Stimulated activated CD8-positive, alpha-beta memory T cell treated with anti-CD3 and anti-CD28 coated beads, Interleukin-15, amount 100 ng/mL, for 48 hours (primary cell): ENCODE results near the gene FAM234B.

Experiments
- DNase-seq, 2 donors: peaks; one replicate each; pipeline ENCODE4 v3.0.0-alpha.2; 2020; ENCODE audit warnings: low read depth in 2 of 2

The FAM234B gene, protein sequence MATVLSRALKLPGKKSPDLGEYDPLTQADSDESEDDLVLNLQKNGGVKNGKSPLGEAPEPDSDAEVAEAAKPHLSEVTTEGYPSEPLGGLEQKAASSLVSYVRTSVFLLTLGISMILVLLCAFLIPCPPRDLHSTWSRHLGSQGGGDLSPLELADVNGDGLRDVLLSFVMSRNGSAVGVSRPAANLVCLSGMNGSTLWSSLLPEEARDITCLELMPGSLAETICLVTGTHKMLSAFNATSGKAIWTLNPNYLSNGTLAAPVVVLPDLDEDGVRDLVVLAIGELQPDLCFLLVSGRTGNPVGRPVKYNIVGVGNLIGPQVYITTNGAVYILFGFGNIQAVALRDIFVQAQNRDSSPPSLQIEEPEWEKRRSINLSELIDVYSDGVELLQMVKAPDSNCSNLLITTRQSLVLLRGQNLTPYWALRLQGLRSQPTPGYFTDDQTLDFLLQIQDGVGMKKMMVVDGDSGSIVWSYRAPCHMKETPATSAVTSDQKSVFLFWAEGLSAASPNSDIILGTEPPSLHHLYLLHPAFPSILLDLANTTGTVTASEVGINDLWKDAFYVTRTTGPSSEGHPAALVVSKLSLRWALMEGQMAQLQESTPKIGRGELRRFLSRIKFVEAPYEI

DNA sequence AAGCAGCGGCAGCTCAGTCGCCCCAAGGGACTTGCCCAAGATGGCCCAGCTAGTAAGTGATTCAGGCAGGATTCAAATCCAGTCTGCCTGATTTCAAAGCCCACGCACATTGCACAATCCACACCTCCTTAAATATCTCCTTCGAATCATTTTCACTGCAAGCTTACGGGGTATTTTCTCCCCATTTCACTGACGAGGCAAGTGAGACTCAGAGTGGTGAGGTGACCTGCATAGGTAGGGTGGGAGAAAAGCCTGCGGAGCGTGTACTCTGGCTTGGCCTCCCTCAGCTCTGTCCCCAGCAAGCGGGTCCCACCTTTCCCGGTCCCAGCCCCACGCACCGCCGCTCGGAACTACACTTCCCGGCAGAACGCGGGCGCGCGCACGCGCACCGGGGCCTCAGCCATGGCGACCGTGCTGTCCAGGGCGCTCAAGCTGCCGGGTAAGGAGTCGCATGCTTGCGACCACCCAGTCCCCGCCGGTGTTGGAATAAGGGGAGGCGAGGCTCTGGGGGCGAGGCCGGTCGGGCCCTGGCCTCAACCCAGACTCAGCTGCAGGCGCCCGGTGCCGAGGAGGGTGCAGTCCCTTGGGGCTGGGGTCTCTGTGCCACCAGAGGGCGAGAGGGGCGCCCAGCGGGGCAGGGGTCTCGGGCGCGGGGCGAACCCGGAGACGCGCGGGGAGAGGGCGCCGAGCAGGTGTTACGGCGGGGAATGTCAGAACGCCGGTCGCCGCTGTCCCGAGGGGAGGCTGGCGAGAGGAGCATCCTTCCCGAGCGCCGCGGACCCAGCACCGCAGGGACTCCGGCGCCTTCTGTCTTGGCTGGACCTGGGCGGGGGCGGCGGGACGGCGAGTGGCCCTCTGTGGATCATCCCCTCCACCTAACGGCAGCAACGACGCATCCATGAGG lies at the start of gene FAM234B:
TSS of gene FAM234B (plus strand) at position 380 of the 904 bp plus-strand sequence. CDS start at position 403, 23 bp downstream.
- peak; percentile 60 to 66 for DNase-seq

DNA sequence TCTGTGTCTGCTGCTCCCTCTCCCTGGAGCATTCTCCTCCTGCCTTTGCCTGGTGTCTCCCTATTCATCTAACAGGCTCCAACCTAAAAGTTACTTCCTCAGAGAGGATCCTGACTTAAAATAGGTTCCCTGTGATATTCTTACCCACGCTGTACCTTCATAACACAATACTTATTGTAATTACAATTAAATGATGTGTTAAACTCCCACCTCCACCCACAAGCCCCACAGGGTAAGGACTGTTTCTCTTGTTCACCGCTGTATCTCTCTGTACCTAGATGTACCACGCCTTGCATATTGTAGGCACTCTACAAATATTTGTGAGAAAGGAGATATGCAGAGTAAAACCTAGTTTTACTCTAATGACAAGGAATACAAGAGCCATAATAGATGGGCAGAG lies 49.1 kb upstream of the FAM234B start:
- DNase-seq: no peak

DNA sequence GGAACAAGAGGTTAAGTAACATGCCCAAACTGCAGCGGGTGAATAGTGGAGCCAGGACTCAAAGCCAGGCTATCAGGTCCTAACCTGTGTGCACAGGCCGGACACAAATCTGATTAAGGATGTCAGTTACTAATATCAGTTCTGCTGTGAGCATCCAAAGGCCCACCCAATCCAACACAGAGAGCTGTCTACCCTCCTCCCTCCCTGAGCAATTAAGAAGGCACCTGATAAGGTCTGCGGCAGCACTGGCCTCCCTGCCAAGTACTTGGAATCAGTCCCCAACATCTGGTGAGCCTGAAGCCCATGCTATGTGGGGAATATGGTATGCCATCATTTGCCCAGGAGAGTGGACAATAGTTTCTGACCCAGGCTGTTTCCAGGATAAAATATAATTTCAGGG lies 48.0 kb upstream of the FAM234B start:
- DNase-seq: no peak

DNA sequence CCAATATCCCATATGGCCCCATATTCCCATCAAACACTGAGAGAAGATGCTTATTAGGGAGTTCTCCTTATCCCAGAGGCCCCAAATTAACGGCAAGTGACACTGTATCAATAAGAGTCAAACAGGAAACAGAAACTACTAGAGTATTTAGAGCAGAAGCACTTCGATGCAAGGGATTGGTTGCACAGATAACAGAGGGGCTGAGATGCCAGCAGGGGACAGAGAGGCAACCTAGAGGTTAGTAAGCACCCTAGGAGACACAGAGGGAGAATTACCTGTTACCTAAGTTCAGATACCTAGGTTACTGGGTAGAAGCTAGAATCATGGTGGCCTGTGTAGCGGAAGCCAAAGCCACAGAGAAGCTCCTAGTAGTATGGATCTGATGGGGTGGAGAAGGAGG lies 47.0 kb upstream of the FAM234B start:
- no peak for DNase-seq

DNA sequence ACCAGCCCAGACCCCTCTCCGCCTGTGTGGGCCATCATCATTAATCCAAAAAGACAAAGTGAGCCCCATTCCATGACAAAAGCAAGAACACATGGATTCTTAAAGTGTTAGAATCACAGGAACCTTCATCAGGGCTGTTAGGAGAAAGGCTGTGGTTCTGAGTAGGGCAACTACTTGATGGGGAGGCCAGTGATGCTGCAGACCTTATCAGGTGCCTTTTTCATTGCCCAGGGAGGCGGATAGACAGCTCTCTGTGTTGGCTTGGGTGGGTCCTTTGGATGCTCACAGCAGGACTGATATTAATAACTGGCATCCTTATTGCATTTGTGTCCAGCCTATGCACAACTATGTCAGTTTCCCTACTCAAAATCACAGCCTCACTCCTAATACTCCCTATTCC lies 46.4 kb upstream of the FAM234B start:
- no peak for DNase-seq

DNA sequence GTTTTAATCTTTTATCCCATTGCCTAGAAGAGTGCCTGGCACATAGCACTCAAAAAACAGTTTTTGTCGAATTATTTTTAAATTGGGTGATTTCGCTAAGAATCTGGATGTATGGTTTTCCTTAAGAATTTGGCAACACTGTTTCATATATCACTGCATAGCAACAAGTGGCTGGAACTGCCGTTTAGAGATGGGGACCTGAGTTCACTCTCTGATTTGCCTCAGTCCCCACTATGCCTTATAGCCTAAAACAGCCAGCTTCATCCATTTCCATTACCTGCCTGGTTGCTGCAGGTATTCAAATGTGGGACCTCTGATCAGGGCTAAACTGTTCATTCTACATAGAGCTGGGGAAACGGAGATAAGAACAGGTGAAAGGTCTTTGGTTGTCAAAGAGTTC lies 45.9 kb upstream of the FAM234B start:
- no peak for DNase-seq

DNA sequence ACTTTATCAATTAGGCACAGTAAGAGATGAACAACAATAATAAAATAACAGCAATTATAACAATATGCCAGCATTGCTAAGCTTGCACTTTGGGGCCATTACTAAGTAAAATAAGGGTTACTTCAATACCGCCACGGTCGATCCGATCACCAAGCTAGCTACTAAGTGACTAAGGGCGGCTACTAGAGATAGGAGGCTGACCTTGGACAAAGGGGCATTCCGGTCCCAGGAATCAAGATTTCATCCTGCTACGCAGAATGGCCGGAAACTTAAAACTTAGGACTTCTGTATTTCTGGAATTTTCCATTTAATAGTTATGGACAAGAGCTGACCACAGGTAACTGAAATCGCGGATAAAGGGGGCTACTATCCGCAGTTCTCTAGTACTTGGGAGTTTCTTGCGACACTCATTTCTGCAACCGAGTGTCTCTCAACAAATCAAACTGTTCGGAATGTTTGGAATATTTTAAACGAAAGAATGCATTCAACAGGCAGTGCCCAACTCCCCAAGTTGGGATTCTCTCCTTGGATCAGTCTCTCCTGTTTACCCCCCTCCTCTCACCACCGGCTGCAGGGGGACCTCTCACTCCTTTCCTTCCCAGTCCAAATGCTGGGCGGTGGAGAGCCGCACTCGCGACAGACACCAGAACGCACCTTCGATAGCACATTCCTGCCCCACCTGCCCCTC lies 44.8 kb upstream of the FAM234B start:
- no peak for DNase-seq

DNA sequence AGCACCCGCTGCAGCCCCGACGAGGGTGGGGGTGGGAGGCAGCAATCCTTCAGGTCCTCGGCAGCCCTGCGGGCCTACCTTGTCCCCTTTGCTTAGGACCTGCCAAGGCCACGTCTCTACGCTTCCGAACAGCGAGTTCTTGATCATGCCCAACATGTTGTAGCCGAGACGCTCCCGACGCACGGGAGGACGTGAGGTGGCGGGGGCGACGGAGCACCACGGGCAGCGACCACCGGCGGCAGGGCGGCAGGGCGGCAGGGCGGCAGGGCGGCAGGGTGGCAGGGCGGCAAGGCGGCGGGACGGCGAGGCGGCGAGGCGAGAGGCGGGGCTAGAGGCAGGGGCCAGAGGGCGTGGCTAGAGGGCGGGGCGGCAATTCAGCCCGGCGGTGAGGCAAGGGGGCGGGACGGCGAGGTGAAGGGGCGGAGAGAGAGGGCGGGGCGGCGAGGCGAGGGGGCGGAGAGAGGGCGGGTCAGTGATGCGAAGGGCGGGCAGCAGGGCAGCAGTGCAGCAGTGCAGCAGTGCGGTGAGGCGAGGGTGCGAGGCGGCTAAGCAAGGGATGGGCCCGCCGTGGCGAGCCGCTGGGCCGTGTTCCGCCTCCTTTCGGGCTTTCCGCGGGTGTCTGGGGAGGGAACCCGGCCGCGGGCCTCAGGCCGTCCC lies 44.1 kb upstream of the FAM234B start, which contains the start of gene HEBP1:
TSS of gene HEBP1 (minus strand) at position 307 of the 657 bp plus-strand sequence. CDS start at position 156, 151 bp downstream.
- peak; percentile 86 to 88 for DNase-seq

DNA sequence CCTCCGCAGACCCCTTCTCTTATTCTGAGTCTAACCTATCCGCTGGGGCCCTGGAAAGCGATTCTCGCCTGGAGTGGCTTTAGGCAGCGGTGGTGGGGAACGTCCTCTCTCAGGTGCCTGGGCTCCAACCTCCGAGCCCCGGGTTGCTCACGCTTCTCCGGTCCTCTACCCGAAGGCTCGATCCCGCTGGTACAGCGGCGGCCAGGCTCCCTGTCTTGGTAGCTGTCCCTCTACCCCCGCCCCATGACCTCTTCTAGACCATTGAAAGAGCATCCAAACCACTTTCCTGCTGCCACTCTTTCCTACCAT lies 43.6 kb upstream of the FAM234B start:
- no peak for DNase-seq

DNA sequence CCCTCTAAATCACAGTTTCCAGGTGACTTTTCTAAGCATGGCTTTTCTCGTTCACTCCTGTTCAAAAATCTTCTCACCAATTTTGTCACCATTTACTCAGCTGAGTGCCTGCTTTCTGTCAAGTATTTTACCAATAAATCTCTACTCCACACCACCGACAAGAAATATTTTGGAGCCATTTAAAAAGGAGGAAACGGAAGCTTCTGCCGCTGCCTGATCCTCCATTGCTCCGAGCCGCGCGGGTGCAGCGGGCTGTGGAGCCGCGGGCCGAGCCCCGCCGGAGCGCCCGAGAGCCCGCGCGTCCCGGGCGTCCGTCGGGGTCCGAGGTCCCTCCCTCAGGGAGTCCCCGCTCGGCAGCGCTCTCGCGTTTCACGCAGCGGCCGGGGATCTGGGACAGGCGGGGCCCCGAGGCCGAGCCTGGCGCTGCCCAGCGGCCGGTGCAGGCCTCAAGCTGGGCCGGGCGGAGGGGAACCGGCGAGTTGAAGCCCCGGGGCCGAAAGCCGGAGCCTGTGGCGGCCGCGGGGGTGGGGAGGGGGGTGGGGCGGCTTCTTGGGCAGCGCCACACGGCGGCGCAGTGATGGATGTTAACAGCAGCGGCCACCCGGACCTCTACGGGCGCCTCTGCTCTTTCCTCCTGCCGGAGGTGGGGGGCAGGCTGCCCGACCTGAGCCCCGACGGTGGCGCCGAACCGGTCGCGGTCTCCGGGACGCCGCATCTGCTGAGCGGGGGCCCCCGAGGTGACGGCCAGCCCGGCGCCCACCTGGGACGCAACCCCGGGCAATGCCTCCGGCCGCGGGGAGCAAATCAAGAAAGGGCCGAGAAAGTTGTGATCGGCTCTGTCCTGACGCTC lies 43.0 kb upstream of the FAM234B start:
- peak; percentile 14 to 22 for DNase-seq

DNA sequence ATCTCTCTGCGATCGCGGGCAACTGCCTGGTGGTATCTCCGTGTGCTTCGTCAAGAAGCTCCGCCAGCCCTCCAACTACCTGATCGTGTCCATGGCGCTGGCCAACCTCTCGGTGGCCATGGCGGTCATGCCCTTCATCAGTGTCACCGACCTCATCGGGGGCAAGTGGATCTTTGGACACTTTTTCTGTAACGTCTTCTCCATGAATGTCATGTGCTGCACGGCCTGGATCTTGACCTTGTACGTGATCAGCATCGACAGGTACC lies 42.5 kb upstream of the FAM234B start:
- DNase-seq: no peak

DNA sequence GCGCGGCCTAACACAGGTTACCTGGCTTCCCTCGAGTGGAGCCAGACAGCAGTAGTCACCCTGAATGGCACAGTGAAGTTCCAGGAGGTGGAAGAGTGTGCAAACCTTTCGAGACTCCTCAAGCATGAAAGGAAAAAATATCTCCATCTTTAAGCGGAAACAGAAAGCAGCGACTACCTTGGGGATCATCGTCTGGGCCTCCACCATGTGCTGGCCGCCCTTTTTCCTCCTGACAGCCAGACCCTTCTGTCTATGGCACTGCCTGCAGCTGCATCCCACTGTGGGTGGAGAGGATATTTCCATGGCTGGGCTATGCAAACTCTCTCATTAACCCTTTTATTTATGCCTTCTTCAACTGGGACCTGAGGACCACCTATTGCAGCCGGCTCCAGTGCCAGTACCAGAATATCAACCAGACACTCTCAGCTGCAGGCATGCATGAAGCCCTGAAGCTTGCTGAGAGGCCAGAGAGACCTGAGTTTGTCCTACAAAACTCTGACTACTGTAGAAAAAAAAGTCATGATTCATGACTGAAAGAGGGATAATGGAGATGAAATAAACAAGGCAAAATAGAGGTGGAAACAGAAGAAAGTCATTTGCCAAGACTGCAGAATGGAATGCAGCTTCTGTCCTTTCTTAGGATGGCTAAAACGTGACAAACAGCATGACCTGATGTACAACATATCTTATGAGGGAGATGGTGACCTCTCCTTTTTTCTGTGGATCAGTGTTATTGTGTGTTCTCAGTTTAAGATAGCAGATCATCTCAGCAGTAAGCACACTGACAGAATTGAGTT lies 41.7 kb upstream of the FAM234B start:
- DNase-seq: no peak

DNA sequence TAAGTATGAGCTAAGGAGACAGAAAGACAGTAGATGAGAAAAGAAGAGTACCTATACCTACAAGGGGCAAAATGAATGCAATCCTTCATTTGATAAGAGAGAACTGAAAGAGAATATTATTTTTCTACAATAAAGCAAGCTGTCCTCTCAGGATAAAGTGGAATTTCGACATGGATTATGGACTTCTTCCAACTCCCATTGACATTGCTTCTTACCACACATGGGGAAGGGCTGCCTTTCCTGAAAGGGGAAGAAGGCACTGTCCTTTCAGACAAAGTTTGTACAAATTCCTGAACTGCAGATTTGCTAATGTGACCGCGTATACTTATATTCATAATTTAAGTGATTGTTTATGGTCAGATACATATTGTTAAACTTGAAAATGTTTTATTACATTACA lies 39.8 kb upstream of the FAM234B start:
- no peak for DNase-seq

DNA sequence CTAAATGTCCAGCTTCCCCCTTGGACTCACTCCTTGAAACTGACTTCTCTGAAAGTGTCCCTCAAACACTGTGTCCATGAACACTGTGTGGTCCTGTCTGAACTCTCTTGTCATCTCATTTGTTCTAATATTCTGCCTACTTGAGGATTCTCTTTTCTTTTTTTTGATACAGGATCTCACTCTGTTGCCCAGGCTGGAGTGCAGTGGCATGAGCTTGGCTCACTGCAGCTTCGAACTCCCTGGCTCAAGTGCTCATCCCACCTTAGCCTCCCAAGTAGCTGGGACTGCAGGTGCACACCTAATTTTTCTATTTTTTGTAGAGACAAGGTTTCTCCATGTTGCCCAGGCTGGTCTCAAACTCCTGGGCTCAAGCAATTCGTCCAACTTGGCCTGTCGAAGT lies 39.2 kb upstream of the FAM234B start:
- DNase-seq: no peak

DNA sequence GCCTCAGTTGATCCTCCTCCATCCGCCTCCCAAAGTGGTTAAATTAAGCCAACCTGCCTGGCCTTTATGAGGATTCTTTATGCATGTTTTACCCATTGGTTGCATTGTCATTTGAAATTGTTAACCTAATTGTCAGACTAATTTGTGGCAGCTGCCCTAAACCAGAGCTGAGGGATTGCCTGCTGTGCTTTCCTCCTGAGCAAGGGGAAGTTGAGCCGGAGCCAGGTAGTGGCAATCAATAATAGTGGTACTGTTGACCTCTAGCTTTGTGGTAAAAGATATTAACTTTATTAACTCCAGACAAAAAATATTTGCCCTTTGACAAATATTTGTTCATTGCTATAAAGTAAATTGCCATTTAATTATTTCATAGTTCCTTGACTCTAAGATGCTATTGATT lies 38.5 kb upstream of the FAM234B start:
- no peak for DNase-seq

DNA sequence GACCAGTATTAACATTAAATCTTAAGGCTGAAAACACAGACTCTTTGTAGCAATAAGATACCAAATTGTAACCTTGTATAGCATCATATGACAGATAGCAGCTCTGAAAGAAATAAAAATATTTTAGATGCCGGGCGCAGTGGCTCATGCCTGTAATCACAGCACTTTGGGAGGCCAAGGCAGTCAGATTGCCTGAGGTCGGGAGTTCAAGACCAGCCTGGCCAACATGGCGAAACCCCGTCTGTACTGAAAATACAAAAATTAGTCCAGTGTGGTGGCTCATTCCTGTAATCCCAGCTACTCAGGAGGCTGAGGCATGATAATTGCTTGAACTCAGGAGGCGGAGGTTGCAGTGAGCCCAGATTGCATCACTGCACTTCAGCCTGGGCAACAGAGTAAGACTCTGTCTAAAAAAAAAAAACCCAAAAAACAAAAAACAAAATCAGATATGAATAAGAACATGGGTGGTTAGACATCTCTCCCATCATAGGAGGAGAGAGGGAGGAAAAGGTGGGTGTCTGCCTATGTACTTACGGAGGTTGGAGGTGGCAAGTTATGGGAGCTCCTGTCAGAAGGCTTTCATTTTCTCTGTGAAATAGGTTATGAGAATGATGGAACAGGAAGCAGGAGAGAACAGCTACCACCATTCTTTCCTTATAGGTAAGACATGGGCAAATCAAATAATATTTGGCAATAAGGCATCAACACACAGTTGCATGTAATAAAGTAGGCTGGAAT lies 36.5 kb upstream of the FAM234B start:
- DNase-seq: no peak

DNA sequence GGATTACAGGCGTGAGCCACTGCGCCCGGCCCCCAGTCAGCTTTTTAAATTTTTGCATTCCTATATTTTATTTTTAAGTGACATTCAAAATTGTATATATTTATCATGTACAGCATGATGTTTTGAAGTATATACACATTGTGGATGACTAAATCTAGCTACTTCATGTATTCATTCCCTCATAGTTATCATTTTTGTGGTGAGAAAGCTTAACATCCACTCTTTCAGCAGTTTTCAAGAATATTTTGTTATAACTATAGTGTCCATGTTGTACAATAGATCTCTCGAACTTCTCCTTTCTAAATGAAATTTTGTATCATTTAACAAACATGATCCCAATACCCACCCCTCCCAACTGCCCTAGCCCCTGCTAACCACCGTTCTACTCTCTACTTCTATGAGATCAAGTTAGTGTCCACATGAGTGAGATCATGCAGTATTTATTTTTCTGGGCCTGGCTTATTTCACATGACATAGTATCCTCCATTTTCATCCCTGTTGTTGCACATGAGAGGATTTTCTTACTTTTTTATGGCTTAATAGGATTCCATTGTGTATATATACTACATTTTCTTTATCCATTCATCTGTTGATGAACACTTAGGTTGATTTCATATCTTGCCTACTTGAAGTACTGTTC lies 35.3 kb upstream of the FAM234B start:
- DNase-seq: no peak

DNA sequence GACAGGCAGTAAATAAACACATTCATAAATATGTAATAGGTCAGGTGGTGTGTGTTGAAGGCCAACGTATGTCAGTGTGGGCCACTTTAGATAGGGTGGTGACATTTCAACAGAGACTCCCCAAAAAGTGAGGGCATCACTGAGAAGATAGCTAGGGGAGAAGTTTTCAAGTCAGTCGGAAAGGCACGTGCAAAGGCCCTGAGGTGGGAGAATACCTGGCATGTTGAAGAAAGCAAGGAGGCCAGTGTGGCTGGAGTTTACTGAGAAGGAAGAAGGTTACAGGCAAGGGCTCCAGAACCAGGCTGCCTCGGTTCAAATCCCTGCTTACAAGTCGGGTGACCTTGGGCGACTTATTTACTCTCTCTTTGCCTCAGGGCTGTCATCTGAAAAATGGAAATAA lies 33.1 kb upstream of the FAM234B start:
- no peak for DNase-seq

DNA sequence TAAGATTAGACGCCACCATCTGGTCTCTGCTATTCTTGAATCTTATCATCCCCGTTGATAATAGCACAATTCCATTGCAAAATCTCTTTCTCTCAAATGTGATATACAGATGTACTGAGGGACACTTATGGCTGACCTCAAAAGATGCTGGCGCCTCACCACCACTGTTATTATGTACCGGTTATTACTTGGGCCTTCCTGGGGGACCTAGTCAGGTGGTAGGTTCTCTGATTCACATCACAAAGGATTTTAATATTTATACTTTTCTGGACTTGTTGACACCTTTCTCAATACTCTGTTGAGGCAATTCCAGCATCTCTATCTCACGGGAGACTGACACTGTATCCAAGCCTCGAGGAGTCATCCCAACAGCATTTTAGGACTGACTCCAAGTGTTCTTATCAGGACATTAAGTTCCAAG lies 21.3 kb upstream of the FAM234B start:
- DNase-seq: no peak
